ENCODE data around the gene LGR4.

- TF ChIP-seq CTCF (IDR thresholded peaks at IDR 0.05) (no peak), POLR2A (IDR thresholded peaks at IDR 0.05) (no peak), POLR2AphosphoS5 (IDR thresholded peaks at IDR 0.05) (no peak), EP300 (IDR thresholded peaks at IDR 0.05; ENCODE audit: low read depth) (no peak)
These were observed 35.7 kb downstream of the LGR4 start for GRCh38 chr11:27436916-27437315.
